ENCODE measurements around the gene PPIL1. TPM values are rescaled to one million over a fixed set of nuclear protein-coding genes. Genes with fewer than 3 reads are reported as not detected.
A peak's percentile ranks its signal among the peaks of the same experiment; 100 is the strongest.

PPIL1 gene
- total RNA-seq, 1 experiment from 2014 or later, result 87.8 TPM

GRCh38 chr6:36863670-36864540, 10.7 kb downstream of the PPIL1 start:
- H3K4me2 ChIP-seq (ENCODE audit: insufficient read depth, insufficient read length, low read length), result no peak overlapping the region
- H3K18ac ChIP-seq (ENCODE audit: insufficient read length, low read depth, low read length), result no peak overlapping the region
- no peak overlapping the region for H3K27ac ChIP-seq (ENCODE audit: insufficient read length, low read depth, low read length)
- H2BK15ac ChIP-seq (ENCODE audit: low read depth, low read length), result no peak overlapping the region
- H2BK5ac ChIP-seq (ENCODE audit: insufficient read length, low read length), result no peak overlapping the region
- no peaks in the 10 kb centered on the region for H4K20me1 ChIP-seq (ENCODE audit: control insufficient read depth, insufficient read depth, insufficient read length)
- no peak overlapping the region for H2AK5ac ChIP-seq (ENCODE audit: insufficient read length, low read length)
- H3K79me1 ChIP-seq (ENCODE audit: insufficient read depth, low read depth, low read length, poor library complexity, severe bottlenecking), result peaks cover 7% of the 10 kb centered on the region
- no peak overlapping the region for H3K4ac ChIP-seq (ENCODE audit: low read depth, low read length)
- DNase-seq, result no peak
- no peak overlapping the region for H3K4me3 Mint-ChIP-seq
- no peak overlapping the region for H3K9ac ChIP-seq (ENCODE audit: extremely low read depth, insufficient read length, low read length)
- no peak overlapping the region for H2BK12ac ChIP-seq (ENCODE audit: insufficient read length, low read depth, low read length)
- no peaks in the 10 kb centered on the region for H3K9me3 ChIP-seq (ENCODE audit: control insufficient read depth, low read depth, low read length)
- no peak overlapping the region for H3T11ph ChIP-seq (ENCODE audit: low read length)
- H3K9me3 Mint-ChIP-seq, result no peaks in the 10 kb centered on the region; a peak in 1 of 5 replicates
- no peak overlapping the region for H2AFZ ChIP-seq (ENCODE audit: low read length)
- WGBS (ENCODE audit: extremely low coverage, insufficient read length, low lambda C conversion rate), result no CpG with 5 or more reads among the region's 12 CpGs
- H3K56ac ChIP-seq (ENCODE audit: insufficient read length, low read depth, low read length), result no peak overlapping the region
- no peak overlapping the region; the same call in 1 of the 2 replicates for H3K14ac ChIP-seq (ENCODE audit: insufficient read depth, low read length)
- H4K91ac ChIP-seq (ENCODE audit: insufficient read length, low read depth, low read length), result no peak overlapping the region
- H3K4me1 ChIP-seq (ENCODE audit: insufficient read depth, low read length), result peaks cover under 1% of the 10 kb centered on the region; the same call in 1 of the 2 replicates
- no peak for TF ChIP-seq CTCF (conservative IDR thresholded peaks at IDR 0.05)
- H3K27ac Mint-ChIP-seq, result peak overlapping the region; percentile 39 to 84 (median 69)
- H3K36me3 Mint-ChIP-seq (ENCODE audit: insufficient read depth in 1 of 3, low read depth in 3 of 3), result peaks cover 28 to 82% (median 65%) of the 10 kb centered on the region in 3 experiments
- no peak overlapping the region for H4K5ac ChIP-seq (ENCODE audit: insufficient read length, low read depth, low read length)
- H3K27me3 ChIP-seq (ENCODE audit: insufficient read depth, low read length), result no peaks in the 10 kb centered on the region
- H3K23me2 ChIP-seq (ENCODE audit: insufficient read length, low read depth, low read length, poor library complexity, severe bottlenecking), result no peaks in the 10 kb centered on the region
- H3K4me1 Mint-ChIP-seq, result peaks cover 47 to 49% of the 10 kb centered on the region in 2 experiments
- no peak overlapping the region for H4K8ac ChIP-seq (replicated peaks; ENCODE audit: insufficient read length, low read depth, low read length)
- no peak overlapping the region for H2BK120ac ChIP-seq (ENCODE audit: low read depth, low read length, poor library complexity, severe bottlenecking)
- H2BK20ac ChIP-seq (ENCODE audit: low read depth, low read length, poor library complexity, severe bottlenecking), result no peak overlapping the region
- H3K79me2 ChIP-seq (ENCODE audit: insufficient read depth, low read length), result peaks cover 10% of the 10 kb centered on the region
- no peak overlapping the region for H3K23ac ChIP-seq (ENCODE audit: insufficient read length, low read depth, low read length)
- no peaks in the 10 kb centered on the region; the same call in 1 of the 2 replicates for H3K27me3 Mint-ChIP-seq (ENCODE audit: low read depth)

Data from H9 (cell line).